Measurements from ENCODE around the gene TOP2B.

The TOP2B gene

DNA sequence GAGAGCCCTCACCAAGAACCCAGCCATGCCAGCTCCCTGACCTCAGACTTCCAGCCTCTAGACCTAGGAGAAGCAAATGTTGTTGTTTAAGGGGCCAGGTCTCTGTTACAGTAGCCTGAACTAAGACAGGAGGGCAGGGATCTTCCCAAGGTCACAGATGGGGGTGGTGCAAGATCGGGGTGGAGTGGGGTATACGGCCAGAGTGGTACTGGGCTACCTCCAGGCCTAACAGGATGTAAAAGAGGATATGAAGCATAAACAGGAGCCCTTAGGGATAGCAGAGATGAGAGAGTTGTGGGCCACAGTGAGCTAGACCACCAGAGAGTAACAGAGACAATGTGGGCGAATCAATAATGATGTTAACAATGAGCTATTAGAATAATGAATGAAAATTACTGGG, 82.9 kb downstream of the TOP2B start:
- no peak for DNase-seq

- no peak for DNase-seq
Measured at GRCh38 chr3:25581335-25581734, 83.4 kb downstream of the TOP2B start.

- no peak for DNase-seq
Measured at GRCh38 chr3:25580534-25580933, 84.2 kb downstream of the TOP2B start.

GRCh38 chr3:25578059-25578458, 86.6 kb downstream of the TOP2B start:
- no peak for DNase-seq

DNA sequence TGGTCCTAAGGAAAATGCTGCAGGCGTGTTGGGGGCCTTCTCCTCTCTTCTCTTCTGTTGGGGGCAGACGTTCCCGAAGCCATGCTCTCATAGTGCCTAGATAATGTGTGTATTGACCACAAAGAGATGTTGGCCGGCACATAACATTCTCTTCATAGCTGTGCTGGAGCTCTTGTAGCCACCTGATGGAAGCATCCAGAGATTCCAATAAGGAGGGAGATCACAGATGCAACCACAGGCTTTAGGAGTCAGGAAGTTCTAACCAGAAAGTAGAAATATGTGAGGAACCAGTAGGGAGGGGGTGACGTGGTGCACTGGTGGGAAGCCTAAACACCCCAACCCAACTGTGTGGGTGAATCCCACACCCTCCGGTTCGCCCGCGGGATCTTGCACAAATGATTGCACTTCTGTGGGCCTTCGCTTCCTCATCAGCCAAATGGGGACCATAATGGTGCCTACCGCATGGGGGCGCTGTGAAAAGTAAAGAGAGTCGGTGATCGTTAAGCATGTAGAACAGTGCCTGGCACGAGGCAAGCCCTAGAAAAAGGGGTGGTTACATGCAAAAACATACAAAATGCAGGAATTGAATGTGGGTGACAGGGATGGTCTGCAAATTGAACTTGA, 87.8 kb downstream of the TOP2B start:
- DNase-seq: no peak

- DNase-seq: no peak
Measured at GRCh38 chr3:25576146-25576545, 88.6 kb downstream of the TOP2B start.

DNA sequence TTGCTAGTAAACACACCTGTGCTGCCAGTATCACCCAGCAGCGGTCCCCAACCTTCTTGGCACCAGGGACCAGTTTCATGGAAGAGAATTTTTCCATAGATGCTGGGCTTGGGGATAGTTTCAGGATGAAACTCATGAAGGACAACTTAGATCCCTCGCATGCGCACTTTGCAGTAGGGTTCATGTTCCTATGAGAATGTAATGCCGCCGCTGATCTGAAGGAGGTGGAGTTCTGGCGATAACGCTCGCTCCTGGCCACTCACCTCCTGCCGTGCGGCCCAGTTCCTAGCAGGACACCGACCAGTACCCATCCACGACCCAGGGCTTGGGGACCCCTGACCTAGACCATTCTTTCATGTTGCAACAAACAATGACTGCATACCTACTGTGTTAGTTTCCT, 89.7 kb downstream of the TOP2B start:
- DNase-seq: no peak

DNA sequence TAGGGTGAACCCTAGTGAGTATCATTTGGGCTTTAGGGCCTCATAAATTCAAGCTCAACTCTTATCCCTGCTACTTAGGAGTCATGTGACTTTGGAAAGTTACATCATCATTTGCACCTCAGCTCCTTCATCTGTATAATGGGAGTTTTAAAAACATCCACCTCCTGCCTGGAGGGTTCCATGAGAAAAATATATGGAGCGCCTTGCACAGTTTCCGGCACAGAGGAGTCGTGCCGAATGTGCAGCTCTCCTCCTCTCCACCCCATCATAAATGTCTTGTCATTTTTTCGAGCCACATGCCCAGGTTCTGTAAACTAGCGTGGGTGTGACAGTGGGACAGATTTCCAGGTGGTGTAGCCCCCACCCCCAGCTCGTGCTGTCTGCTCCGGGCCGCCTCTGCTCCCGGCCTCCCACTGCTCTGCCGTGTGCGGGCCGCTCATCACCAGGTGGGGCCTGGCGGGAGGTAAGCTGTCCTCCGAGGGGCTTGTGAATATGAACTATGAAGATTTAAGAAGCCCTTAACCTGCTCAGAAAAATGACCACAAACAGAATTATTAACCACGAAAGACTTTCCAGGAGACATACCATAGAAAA, 90.4 kb downstream of the TOP2B start:
- DNase-seq: no peak

DNA sequence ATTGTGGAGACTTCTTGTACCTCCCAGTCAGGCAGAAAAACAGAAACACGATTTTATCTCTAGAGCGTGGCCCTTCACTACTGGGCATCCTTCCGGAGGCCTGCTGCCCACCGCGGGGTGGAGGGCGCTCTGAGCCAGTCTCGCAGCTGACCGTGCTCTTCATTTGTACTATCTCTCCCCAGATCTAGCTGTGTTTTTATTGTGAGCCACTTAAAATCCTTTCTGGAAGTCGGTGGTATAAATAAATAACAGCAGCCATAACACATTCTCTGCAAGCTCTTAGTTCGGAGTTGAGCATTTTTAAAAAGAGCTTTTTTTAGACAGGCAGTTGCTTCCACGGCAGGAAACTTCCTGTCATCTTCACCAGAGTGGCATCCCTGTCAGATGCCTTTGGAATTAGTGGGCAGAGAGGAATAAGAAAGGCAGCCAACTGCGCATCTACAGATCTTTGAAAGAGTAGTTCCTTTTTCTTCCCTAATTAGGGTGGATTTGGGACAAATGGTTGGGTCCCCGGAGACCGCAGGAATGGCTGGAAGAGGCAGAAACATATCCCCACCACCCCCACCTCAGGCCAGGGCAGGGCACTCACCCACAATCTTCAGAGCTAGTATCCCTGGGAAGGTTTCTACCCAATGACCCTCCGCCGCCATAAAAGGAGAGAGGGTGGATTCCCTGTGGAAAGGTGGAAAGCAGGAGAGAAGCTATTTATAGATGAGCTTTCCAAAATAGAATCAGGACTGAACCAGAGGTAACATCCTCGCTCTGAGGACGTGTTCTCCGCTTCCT, 91.1 kb downstream of the TOP2B start:
- no peak for DNase-seq

GRCh38 chr3:25572919-25573385, 91.8 kb downstream of the TOP2B start:
- no peak for DNase-seq

DNA sequence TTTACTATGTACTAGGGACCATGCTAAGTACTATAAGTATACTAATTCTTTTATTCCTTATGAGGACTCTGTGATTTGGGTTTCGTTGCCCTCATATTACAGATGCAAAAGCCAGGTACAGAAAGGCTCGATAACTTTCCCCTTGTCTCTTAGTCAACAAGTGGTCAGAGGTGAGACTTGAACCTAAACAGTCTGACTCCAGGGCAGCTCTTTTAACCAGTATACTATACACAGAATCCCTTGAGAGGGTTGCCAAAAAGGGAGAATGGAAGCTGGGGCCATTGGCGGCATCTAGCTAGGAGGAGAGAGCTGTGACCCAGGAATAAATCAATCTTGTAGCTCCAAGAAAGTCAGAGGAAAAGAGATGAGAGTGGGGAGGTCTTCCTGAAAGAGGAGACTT, 92.4 kb downstream of the TOP2B start:
- DNase-seq: no peak

- no peak for DNase-seq
Measured at GRCh38 chr3:25571285-25571684, 93.4 kb downstream of the TOP2B start.

GRCh38 chr3:25568525-25569078, 96.1 kb downstream of the TOP2B start:
- no peak for DNase-seq

DNA sequence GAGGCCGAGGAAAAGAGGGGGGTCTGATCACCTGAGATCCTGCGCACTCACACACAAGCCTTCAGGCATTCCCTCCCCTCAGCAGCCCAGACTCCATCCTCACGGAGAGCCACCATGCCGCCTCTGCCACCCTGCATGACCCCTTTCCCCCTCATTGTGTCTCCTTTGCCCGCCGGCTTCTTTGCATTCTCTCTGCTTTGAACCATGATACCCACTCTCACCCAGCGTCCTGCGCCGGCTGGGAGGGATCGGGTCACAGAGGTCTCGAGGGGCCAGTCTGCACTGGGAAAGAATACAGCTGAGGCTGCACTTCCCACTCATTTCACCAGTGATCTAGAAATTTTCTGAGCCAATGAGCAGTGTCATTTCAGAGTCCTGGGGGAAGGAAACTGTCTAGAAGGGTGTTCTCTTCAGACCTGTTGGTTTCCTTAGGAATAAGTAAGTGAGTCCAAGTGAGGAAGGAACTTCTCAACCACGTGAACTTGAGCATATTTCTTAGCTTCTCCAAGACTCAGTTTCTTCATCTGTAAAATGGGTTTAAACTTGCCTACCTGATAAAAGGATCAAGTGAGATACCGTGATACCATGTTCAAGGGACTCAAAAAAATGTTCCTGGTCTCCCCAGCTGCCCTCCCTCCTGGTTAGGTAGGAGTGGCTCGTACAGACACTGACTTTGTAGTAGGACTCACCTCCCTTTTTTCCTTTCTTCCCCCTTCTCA, 96.7 kb downstream of the TOP2B start:
- no peak for DNase-seq

GRCh38 chr3:25567388-25567787, 97.3 kb downstream of the TOP2B start:
- DNase-seq: no peak

DNA sequence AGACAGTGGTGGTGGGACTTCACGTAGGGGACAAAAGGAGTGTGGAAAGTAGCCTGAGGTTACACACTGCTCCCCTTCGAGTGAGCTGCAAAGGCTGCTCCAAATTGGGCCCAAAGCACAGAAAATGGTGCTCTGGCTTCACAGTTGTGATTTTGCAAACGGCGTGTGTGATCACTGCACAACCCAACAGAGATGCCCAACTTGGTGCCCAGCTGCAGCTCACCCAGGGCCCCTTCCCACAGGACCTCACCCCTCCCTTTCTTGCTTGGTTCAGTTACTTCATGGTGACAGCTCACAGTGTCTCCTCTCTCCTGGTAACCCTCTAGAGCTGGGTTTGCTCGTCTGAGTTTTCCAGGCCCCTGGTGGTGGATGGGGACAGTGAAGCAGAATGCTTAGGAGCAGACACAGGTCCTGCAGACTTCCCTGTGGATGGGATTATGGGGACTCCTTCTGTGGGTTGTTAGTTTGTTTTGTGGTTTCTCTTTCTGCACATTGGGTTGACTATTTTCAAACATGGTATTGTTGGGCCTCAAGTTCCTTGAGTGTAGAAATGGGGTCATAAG, 98.3 kb downstream of the TOP2B start:
- no peak for DNase-seq

DNA sequence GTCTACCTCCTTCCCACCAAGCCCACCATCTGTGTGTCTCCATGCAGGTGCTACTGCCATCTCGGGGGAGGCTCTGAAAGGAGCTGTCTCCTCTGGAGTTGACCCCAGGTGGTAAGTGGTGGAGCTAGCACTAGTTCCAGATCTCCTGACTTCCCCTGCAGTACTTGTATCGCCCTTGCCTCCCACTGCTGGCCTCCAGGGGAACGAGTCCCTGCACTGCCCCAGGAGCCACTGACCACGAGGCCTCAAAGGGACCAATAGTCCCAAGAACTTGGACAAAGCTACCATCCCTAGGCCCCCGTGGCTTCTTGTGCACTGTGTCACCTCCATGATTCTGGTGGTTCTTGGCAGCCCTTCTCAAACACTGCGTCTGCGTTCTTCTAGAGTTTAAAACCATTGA, 98.9 kb downstream of the TOP2B start:
- no peak for DNase-seq

GRCh38 chr3:25564075-25564474, 100.6 kb downstream of the TOP2B start:
- DNase-seq: no peak

GRCh38 chr3:25563601-25564000, 101.1 kb downstream of the TOP2B start:
- DNase-seq: no peak

DNA sequence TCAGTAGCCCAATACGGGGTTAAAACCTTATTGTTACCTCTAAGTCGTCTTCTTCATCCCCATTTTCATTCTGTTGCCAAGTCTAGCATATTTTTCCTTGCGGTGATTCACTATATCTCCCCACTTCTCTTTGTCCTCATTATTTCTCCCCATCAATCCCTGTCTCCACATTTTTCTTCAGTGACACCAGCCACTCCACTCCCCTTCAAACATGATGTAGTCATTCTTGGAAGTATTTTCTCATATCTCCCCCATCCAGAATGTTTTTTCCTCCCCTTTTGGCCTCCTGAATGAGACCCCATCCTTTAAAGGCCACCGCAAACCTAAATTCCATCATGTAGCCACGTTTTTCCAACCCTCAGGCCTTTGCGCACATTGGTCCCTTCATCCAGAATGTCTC, 105.9 kb downstream of the TOP2B start:
- no peak for DNase-seq

- DNase-seq: no peak
Measured at GRCh38 chr3:25558121-25558520, 106.6 kb downstream of the TOP2B start.

DNA sequence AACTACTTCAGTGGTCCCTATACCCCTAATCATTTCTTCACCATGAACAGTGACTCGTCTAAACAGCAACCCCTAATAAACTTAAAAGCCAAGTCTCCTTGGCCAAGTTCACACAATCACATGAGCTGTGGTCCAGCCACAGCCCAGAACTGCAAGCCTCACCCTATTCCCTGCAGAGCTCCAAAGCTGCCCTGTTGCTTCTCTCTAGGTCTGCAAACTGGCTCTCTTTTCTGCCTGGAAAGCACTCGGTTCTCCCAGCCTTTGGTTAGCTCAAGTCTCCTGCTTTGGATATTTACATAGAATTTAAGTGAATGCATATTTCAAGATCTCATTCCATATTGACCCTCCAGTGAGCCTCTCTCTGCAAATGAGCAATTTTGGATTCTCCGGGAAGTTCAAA, 107.0 kb downstream of the TOP2B start:
- DNase-seq: no peak

- DNase-seq: no peak
Measured at GRCh38 chr3:25556447-25556846, 108.3 kb downstream of the TOP2B start.
